HG02763 (cell line): Measurements from ENCODE around the gene ATL3.
"Not testable (repeated sequence)": the region's sequence is repeated elsewhere in the genome, so short reads cannot be mapped to it uniquely, and the experiment has no call there.

ENCODE experiments used
- ATAC-seq: cut with Tn5 transposase; IDR thresholded peaks from one replicate; pipeline ENCODE4 v1.9.1; 2021; ENCODE audit warnings: mild to moderate bottlenecking, moderate library complexity; ENCODE audit not compliant: unreplicated experiment

The ATL3 gene

DNA sequence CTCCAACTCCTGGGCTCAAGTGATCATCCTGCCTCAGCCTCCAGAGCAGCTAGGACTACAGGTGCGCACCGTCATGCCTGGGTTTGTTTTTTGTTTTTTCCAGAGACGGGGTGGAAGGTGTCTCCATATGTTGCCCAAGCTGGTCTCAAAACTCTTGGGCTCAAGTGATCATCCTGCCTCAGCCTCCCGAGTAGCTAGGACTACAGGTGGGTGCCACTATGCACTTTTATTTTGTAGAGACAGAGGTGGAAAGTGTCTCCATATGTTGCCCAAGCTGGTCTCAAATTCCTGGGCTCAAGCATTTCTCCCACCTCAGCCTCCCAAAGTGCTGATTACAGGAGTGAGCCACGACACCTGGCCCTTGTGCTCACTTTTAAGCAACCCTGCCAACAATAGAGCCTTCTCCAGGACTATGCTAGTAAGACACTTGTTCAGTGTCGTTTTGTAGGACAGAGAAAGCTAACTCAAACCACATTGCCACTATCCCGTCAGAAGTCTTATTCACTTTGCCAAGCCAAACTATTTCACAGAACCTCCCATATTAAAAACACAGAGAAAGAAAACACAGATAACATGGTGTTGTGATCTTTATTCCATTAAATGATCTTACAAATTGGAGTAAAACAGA, 47.5 kb downstream of the ATL3 start:
- no peak for ATAC-seq

DNA sequence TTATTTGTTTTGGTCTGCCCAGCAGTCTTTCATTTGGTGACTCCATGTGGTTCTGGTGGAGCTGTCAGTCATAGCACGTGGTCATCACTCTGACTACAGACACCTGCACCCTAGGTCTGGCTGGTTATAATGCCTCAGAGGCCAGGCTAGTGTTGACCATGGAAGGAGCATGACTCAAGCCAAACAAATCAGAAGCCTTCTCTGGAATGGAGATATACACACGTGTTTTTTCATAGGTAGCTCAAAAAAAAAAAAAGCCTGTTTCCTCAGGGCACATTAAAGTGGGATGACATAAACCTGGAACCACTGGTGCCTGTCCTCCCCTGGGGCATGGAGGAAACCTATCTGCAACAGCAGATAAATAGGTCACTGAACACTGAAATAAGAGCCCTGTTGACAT, 48.9 kb downstream of the ATL3 start:
- ATAC-seq, result no peak

DNA sequence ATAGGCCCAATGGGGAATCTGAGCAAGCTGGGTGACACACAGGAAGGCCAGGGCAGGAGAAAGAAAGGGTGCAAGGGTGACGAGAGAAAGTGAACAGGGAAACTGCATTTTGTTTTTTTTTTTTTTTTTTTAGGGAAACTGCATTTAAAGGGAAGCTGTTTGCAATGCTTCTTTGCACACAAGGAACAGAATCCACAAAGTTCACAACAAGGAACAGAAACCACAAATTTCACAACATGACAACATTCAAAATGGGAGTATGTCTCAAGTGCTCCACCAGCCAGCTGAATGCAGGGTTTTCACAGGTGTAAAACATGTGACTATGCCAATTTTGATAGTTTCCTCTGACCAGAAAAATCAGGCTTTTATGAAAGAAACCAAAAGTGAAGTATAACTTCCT, 50.1 kb downstream of the ATL3 start:
- no peak for ATAC-seq

DNA sequence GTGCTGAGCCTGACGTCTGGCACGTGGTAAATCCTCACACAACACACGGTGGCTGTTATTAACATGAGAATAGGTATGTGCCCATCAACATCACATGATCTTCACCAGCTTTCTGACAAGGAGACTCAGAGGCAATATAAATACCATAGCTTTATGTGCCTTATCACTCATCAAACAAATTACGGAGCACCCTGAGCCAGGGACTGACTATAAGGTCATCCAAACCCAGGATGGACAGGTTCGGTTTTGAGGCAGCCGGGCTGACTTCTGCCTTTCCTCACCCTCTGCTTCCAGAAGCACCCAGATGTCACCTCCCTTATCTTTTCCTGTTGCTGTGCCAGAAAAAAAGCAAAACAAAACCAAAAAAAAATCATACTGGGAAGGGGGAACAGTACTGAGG, 51.2 kb downstream of the ATL3 start:
- no peak for ATAC-seq

DNA sequence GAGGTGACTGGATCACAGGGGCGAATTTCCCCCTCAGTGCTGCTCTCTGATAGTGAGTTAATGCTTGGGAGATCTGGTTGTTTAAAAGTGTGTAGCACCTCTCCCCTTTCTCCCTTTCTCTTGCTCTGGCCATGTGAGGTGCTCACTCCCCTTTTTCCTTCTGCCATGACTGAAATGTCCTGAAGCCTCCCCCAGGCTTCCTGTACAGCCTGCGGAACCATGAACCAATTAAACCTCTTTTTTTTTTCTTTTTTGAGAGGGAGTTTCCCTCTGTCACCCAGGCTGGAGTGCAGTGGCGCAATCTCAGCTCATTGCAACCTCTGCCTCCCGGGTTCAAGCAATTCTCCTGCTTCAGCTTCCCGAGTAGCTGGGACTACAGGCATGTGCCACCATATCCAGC, 53.5 kb downstream of the ATL3 start:
- ATAC-seq, result not testable (repeated sequence)

DNA sequence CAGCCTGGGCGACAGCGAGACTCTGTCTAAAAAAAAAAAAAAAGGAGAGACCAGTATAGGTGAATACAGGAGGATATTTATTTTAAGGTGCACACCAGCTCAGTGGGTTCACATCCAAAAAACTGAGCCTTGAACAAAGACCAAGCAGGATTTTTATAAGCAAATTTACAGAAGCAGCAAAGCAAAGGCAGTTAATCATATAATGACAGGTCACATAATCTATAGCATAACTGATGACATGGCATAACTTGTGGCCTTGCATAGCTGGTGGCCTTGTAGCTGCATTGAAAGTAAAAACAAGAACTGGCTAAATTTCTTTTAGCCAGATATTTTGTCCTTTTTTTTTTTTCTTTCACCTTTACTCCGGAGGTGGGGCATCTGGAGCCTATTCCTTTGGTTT, 54.2 kb downstream of the ATL3 start:
- no peak for ATAC-seq

DNA sequence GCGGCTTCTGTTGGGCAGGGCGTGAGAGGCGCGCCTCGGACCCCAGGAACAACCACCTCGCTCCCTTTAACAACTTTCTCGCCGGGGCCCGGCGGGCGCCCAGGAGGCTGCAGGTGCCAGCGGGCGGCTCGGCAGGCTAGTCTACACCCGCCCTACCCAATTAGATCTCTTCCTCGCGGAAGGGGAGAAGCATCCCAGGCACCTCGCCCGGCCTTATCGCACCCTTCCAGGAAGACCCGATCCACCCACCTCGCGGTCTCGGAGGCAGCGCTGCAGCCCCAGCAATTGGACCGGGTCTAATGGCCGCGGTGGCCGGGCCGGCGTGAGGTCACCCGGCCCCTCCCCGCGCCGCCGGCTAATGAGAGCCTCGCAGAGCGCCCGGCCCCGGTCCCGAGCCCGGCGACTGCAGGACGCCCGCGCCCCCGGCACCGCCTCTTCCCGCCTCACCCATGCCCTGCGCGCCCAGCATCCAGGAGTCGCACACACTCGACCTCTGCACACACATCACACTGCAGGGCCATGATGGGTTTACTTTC, 57.0 kb downstream of the ATL3 start, which contains the start of gene PLAAT3:
Gene PLAAT3, minus strand, starts transcription at position 298 of the 536 bp plus-strand sequence. CDS start 419 bp downstream, outside the sequence.
- ATAC-seq, result no peak

DNA sequence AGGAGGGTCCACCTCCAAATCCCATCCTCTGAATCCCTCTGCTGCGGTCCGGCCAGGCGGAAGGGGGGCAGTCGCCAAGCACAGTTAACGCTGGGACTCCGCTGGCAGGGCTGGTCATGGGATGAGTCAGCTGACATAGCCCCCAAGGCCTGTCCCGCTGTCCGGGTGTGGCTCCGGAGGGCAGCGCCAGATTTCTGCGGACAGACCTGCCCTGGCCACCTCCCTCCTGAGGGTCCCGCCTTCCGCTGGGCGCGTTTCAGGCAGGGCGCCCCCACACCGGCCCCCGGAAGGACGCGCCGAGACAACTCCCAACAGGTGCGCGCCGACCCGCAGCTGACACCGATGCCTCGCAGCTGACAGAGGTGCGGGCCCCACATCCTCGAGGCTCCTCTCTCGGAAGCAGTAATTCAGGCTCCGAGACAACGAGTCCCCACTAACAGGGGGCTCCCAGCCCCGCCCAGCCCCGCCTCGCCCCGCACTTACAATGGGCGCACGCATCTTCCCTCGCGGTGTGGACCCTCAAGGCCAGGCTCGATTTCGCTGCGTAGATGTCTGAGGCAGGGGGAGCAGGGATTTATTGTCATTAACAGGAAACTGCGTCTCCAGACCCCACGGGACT, 57.5 kb downstream of the ATL3 start:
- ATAC-seq, result no peak

DNA sequence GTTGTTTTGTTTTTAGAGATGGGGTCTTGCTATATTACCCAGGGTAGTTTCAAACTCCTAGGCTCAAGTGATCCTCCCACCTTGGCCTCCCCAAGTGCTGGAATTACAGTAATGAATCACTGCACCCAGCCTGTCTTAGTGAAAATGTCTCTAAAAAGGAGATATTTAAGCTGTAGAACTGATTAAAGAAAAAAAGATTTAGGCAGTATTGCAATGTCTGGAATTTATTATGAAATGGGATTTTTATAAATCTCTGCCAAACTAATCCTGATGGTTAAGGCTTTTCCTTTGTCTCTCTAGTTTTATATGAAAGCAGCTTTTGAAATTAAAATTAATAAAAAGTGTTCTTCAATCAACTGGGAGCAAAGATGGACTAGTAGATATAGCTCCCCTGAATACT, 59.0 kb downstream of the ATL3 start:
- ATAC-seq, result no peak

DNA sequence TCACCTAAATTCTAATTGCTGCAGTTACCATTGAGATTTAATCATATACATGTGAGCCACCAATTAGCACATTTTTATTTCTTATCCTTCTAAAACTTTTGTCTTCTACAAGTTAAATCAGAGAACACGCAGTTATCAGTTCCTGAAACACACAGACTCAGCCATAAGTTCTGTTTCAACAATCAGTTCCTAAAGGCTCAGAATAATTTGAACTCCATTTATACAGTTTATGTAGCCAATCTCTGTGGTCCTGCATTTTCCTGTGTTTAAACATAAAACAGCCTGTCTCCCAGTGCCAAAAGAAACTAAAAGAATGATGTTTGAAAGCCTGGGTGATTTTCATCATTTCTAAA, 59.8 kb downstream of the ATL3 start:
- no peak for ATAC-seq

DNA sequence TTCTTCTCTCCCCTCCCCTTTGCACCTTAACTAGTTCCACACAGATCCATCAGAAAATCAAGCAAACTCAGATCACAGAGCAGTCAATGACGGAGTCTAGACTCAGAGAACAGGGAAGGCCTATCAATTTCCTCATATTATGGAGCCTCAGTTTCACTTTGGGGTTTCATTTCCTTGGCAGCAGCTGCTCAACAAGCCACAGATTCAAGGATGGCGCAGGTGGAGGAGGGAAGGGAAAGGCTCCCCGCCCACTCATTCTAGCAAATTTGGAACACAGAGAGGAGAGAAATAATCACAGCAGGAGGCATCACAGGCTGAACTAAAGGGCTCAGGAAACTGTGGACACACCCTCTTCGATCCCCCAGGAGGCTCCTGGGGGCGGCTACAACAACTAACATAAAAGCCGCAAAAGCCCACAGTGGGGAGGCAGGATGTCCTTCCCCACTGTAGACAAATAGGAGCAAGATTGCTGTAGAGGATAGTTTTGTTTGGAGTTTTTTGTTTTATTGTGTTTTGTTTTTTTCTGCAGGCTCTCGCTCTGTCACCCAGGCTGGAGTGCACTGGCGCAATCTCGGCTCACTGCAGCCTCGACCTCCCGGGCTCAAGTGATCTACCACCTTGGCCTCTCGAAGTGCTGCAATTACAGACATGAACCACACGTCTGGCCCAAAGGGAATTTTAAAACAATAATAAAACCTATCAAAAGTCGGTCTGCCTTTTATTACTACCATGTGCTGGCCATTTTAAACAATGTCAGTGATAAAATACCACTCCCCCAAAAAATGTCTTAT, 60.4 kb downstream of the ATL3 start:
- no peak for ATAC-seq

DNA sequence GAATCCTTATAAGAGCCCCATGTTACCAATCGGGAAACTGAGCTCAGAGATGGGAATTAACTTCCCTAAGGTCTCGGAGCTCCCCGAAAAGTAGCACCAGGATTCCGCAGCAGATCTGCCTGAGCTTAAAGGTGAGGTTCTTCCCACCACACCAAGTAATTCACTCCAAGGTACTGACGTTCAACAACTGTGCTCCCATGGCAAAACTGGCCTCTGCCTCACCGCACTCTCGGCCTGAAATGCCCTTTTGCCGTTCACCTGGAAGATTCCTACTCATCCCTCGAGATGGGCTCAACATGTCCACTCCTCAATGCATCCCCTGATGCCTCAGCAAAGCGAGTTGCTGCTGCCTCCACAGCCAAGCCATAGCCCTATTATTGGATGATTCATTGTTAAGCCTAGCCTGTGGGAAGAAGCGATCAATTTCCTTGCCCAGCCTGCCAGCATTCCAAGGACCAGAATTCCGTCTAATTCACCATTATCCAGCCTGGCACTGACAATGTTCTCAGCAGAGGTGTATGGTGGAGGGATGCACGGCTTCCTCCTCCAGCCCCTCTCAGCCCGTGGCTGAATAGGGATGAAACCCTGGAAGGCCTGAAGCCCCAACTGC, 61.1 kb downstream of the ATL3 start:
- no peak for ATAC-seq

DNA sequence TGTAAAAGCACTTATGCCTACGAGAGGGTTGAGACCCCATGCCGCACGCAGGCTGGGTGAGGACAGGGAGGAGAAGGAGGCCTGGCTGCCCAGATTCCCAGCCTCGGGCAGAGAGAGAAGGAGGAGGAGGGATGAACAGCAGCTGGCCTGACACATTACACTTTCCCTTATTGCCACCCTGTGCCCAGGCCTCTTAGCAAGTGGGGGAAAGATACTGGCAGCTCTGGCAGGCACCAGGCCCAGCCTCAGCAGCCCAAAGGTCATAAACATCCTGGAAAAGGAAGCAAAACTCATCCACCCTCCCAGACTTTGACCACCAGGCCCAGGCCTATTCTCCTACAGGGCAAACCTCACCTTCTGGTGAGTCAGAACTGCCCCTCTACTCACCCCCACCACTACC, 61.6 kb downstream of the ATL3 start:
- no peak for ATAC-seq

DNA sequence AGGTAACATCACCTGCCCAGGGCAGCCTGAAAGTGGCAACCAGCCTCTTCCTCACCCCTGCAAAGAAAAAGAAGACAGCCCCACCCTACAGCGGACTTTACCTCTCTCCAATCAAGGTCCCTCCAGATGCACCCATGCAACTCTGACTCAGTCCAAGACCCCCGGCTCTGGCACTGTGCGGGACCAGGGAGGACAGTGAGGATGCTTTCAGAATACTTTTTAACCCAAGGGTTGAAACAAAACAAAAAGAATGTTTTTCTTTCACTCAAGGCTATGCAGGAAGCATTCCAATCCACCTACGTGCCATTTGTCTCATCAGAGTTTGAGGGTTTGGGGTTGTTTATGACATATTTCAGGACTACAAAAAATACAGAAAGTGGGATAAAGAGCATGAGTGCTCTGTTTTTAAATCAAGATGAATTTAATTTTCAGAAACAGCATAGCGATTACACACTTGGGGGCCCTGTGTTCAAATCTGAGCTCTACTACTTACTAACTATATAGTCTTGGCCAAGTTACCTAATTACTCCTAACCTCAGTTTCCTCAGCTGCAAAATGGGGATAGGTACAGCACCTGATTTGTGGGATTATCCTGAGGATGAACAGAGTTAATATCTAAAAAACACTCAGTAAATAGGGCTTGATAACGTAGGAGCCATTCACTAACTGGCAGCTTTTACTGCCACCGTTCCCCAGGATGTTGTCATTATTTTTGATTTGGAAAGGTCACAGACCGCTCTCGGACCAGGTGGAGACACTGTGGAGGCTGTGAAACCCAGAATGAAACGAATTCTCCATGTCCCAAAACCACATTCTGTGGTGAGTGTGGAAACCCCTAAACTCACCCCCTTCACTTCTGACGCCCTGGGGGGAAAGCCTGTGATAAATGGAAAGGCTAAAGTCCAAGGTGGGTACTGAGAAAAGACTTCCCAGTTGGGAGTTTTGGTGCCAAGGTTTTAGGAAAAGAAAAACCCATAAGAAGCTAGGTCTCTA, 62.5 kb downstream of the ATL3 start:
- no peak for ATAC-seq

DNA sequence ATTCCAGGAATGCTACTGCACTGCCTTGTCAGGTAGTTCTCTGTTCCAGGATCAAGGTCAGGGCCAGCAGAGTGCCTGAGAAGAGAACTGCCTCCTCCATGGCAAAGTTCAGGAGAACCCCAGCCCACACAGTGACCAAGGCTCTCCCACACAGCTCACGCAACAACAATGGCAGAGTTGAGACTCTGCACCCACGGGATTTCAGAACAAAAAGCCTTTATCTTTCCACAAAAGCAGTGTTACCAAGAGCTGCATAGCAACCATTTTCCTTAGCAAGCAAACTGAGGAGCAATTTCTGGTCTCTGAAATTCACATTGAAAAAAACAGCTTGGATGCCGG, 68.0 kb downstream of the ATL3 start:
- no peak for ATAC-seq

DNA sequence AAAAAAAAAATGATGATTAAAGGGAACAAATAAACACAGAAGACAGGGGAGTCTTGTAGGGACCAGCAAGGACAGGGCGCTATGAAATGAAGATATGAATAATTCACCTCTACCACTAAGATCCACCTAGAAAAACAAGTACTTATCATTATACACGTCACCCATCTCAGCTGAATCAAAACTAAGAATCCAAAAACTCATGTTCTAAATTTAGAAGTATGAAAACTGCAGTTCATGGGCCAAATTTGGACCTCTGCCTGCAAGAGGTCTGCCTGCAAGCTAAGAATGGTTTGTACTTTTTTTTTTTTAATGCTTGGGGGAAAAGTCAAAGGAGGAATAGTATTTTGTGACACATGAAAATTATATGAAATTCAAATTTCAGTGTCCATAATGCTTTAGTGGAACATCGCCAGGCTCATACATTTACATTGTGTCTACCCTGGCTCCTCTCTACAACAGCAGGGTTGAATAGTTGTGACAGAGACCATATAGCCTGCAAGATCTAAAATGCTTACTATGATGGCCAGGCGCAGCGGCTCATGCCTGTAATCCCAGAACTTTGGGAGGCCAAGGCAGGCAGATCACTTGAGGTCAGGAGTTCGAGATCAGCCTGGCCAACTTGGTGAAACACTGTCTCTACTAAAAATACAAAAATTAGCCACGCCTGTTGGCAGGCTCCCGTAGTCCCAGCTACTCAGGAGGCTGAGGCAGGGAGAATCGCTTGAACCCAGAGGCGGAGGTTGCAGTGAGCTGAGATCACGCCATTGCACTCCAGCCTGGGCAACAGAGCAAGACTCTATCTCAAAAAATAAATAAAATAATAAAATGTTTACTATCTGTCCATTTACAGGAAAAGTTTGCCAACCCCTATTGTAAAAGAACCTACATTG, 68.6 kb downstream of the ATL3 start:
- ATAC-seq, result not testable (repeated sequence)

DNA sequence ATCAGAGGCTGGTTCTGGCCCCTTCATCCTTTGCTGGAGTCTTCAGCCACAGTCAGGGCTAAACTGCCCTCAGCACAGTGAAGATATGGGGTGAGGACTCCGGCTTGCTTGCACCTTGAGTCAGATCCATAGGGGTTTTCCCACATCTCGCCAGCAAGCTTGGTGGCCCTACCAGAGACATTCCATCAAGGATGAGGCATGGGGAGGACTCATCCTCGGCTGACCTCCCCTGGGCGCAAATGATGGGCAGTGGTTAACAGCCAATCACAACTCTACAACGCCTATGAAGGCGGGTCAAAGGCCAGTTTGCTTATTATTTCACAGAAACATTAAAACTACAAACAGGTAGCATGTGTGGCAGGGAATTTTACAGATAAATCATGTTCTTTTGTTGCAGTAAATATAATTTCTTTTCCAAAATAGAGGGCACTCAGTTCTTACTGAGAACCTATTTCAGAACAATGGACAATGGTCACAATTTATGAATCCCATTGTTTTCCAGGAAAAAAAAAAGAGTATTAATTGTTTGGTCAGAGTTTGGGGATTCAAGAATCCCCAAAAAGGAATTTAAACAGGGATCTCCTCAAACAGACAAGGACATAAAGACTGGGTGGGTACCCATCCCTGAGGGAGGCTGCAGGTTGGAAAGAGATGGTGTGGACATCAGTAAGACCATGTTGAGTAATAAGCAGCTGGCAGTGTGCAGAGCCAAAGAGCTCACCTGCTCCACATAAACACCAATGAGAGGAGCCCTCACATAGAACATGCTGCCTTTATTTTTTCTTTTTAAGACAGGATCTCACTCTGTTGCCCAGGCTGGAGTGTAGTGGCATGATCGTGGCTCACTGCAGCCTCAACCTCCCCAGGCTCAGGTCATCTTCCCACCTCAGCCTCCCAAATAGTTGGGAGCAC, 71.7 kb downstream of the ATL3 start:
- ATAC-seq, result no peak

DNA sequence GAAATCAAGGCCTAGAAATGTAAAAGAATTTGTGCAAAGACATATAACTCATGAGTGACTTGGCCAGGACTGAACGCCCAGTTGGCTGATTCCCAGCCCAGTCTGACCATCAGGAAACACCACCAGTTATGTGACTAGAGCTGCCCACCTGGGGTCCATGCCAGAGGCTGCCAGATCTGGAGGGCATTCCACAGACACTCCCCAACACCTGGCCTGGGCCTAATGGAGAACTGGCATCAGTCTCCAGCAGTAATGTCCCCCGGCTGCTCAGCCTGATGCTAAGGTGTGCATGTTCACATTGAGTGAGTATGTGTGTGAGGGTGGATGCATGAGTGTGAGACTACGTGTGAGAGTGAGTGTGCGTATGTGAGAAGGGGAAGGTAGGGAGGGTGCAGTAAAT, 72.6 kb downstream of the ATL3 start:
- ATAC-seq, result no peak
